ENCODE data around the gene CALN1.

DNA sequence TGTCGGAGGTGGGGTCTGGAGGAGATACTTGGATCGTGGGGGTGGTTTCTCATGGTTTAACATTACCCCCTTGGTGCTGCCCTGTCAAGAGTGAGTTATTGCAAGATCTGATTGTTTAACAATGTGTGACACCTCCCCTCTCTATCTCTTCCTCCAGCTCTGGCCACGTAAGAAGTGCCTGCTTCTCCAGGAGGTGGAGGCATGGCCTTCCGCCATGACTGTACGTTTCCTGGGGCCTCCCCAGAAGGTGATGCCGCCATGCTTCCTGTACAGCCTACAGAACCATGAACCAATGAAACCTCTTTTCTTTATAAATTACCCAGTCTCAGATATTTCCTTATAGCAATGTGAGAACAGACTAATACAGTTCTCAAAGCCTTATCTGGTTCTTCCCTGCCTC is 547.0 kb downstream of the CALN1 start:
- TF ChIP-seq YY1 (IDR thresholded peaks at IDR 0.05; ENCODE audit: insufficient read depth, insufficient read length) = no peak
- TF ChIP-seq ZNF274 (IDR thresholded peaks at IDR 0.05; ENCODE audit: low read depth, low read length) = no peak
